Gastrocnemius medialis (tissue), 4 donors: ENCODE data around the gene WBP2NL.

ENCODE experiments used
- CTCF ChIP-seq, 5 experiments: fragments of 450-650 bp in 3 of 5; fragments of 200-600 bp in 2 of 5; sonication (generic) in 2 of 5; IDR thresholded peaks in 4 of 5; conservative IDR thresholded peaks in 1 of 5; 1 replicate in 4 of 5; 2 replicates in 1 of 5; pipeline ENCODE4 v1.5.1; 2016 to 2019; ENCODE audit warnings: antibody characterized with exemption in 5 of 5, mild to moderate bottlenecking in 3 of 5, moderate library complexity in 3 of 5
- POLR2A ChIP-seq, 2 donors: fragments of 450-650 bp; IDR thresholded peaks; one replicate each; pipeline ENCODE4 v1.6.1; 2017; ENCODE audit warnings: antibody characterized with exemption in 2 of 2, mild to moderate bottlenecking in 2 of 2, moderate library complexity in 2 of 2

GRCh38 chr22:42052765-42053164, 54.2 kb downstream of the WBP2NL start:
- TF ChIP-seq CTCF (IDR thresholded peaks at IDR 0.05 in 4 of 5, conservative IDR thresholded peaks at IDR 0.05 in 1 of 5), result no peak
- no peak for TF ChIP-seq POLR2A (IDR thresholded peaks at IDR 0.05)
